ENCODE measurements around the gene TSHZ2.

TSHZ2 gene

DNA sequence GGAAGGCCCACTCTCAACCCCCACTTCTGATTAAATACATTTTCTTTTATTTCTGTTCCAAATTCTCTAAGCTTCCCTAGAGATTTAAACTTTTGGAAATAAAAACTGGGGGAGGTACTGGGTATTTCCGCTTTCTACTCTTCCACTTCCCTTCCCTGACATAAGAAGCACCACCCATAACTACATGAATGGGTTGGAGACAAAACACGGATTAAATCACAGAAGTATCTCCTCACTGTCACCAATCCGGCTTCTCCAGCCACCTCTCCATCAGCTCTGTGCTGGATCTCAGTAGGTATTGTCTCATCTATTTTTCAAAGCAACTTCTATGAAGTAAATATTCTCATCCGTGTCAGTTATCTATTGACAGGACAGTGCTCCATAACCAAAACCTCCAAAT lies 150.7 kb downstream of the TSHZ2 start:
- no peak overlapping the region for H3K4me3 ChIP-seq
- no peak for DNase-seq (ENCODE audit: low spot score)
- TF ChIP-seq, protein P1, sequence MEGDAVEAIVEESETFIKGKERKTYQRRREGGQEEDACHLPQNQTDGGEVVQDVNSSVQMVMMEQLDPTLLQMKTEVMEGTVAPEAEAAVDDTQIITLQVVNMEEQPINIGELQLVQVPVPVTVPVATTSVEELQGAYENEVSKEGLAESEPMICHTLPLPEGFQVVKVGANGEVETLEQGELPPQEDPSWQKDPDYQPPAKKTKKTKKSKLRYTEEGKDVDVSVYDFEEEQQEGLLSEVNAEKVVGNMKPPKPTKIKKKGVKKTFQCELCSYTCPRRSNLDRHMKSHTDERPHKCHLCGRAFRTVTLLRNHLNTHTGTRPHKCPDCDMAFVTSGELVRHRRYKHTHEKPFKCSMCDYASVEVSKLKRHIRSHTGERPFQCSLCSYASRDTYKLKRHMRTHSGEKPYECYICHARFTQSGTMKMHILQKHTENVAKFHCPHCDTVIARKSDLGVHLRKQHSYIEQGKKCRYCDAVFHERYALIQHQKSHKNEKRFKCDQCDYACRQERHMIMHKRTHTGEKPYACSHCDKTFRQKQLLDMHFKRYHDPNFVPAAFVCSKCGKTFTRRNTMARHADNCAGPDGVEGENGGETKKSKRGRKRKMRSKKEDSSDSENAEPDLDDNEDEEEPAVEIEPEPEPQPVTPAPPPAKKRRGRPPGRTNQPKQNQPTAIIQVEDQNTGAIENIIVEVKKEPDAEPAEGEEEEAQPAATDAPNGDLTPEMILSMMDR (IDR thresholded peaks at IDR 0.05), result no peak

GRCh38 chr20:53124075-53124551 lies 152.0 kb downstream of the TSHZ2 start:
- Histone ChIP-seq H3K27ac (peak overlapping the region in 1 of 2 donors; percentile 40), H3K4me3 (no peak overlapping the region)
- peak; percentile 74 for DNase-seq (ENCODE audit: low spot score)
- TF ChIP-seq, protein P1 (IDR thresholded peaks at IDR 0.05), result no peak

More for the DNA sequence above, 150.7 kb downstream of the TSHZ2 start:
- H3K27ac ChIP-seq, result peak overlapping the region in 1 of 2 donors; percentile 30

GRCh38 chr20:53124803-53125202 lies 152.6 kb downstream of the TSHZ2 start:
- Histone ChIP-seq H3K4me3 (no peak overlapping the region), H3K27ac (no peak overlapping the region)
- TF ChIP-seq, protein P1 (IDR thresholded peaks at IDR 0.05), result no peak
- no peak for DNase-seq (ENCODE audit: low spot score)

DNA sequence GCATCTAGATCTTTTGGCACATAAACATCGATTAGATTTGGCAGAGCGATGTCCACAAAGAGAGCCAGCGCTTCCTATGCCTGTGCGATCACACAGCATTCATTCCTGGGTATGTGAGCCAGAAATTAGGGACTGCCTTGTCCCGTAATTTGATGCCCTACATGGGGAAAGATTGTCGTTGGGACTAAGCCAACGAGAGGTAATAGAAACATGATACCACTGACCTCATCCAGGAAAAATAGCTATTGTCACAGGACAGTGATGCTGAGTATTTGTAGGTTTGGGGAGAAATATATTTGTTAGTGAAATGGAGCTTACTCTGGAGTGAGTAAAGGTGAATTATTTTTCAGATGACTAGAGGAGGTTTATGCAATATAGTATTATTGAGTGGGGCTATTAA lies 154.0 kb downstream of the TSHZ2 start:
- Histone ChIP-seq H3K27ac (no peak overlapping the region), H3K4me3 (no peak overlapping the region)
- TF ChIP-seq, protein P1 (IDR thresholded peaks at IDR 0.05), result no peak
- no peak for DNase-seq (ENCODE audit: low spot score)

DNA sequence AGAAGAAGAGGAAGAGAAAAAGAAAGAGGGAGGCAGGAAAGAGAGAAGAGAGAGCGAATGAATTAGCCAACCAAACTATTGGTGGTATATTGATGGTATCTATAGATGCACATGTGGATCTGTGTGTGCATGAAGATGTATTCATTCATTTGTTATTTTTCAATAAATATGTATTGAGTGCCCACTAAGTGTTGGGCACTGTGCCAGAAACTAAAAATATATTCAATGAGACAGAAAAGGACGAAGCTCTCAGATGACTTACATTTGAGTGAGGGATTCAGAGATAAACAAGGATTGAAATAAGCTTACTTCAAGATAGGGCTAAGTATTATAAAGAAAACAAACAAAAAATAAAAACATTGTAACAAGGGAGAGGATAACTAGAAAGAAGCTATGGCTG lies 154.9 kb downstream of the TSHZ2 start:
- TF ChIP-seq, protein P1 (IDR thresholded peaks at IDR 0.05), result no peak
- DNase-seq (ENCODE audit: low spot score), result no peak
- H3K27ac ChIP-seq, result no peak overlapping the region
- H3K4me3 ChIP-seq, result no peak overlapping the region

DNA sequence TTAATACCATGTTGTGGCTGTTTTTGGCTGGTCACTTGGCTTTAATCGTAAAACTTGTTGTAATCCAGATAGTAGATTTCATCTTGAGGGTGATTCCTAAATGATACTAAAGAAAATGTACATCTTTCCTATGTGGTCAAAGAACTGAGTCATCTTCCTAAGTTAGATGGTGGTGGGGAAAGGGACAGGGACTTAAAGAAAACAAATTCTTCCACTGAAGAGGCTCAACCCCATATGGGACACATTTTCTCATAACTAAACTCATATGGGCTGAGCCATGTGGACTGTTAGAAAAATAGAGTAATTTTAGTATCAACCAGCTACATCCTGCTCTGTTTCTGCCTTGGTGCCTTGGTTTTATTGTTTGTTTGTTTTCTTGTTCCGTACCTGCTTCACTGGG lies 155.8 kb downstream of the TSHZ2 start:
- no peak overlapping the region for H3K27ac ChIP-seq
- TF ChIP-seq, protein P1 (IDR thresholded peaks at IDR 0.05), result no peak
- no peak overlapping the region for H3K4me3 ChIP-seq
- no peak for DNase-seq (ENCODE audit: low spot score)

DNA sequence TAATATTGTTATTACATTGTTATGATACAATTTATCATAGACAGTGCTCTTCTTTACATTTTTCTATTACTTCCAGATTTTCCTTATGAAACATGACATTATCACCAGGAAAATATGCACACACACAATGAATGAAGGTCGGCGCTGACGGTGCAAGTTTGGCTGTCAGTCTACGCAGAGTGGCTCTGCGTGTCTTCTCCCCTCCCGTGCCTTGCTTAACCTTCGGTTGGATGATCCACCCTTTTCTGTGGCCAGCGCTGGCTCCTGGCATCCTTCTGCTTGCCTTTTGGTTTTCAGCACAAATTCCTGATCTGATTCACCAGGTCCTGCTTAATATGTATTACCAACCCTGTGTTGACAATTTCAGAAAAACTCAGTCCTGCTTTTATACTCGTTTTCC lies 157.4 kb downstream of the TSHZ2 start:
- DNase-seq (ENCODE audit: low spot score), result no peak
- TF ChIP-seq, protein P1 (IDR thresholded peaks at IDR 0.05), result no peak
- no peak overlapping the region for H3K4me3 ChIP-seq
- no peak overlapping the region for H3K27ac ChIP-seq

All from coronary artery (tissue), 2 donors.